Heart left ventricle (tissue), 16 donors: Measurements from ENCODE around the gene STIL. TPM values are rescaled to one million over a fixed set of nuclear protein-coding genes. Genes with fewer than 3 reads are reported as not detected.
"Not testable (repeated sequence)": the region's sequence is repeated elsewhere in the genome, so short reads cannot be mapped to it uniquely, and the experiment has no call there.

ENCODE experiments used
- ATAC-seq, 4 donors: fragments of 200-7000 bp; cut with Tn5 transposase; one replicate each; pipeline ENCODE4 v1.9.1; 2020 to 2022; ENCODE audit warnings: moderate library complexity in 4 of 4, mild to moderate bottlenecking in 3 of 4, moderate number of reproducible peaks in 1 of 4
- DNase-seq, 5 donors: peaks; one replicate each; pipeline ENCODE4 v3.0.0-alpha.2; 2020
- H3K27ac ChIP-seq, 12 donors: fragments of 200-600 bp; sonication (generic) in 4 of 12; one replicate each; pipeline versions ENCODE4 v1.5.0 to v1.8.0; 2016 to 2022; ENCODE audit warnings: mild to moderate bottlenecking in 2 of 12
- H3K27me3 ChIP-seq, 9 donors: fragments of 200-600 bp; sonication (generic) in 2 of 9; one replicate each; pipeline versions ENCODE4 v1.5.1 to v1.8.0; 2016 to 2022; ENCODE audit warnings: mild to moderate bottlenecking in 3 of 9
- H3K36me3 ChIP-seq, 9 donors: fragments of 200-600 bp; sonication (generic) in 2 of 9; one replicate each; pipeline versions ENCODE4 v1.5.0 to v1.8.0; 2018 to 2022; ENCODE audit warnings: mild to moderate bottlenecking in 2 of 9
- H3K4me1 ChIP-seq, 12 donors: fragments of 200-600 bp; sonication (generic) in 4 of 12; one replicate each; pipeline versions ENCODE4 v1.5.0 to v1.8.0; 2016 to 2022; ENCODE audit warnings: mild to moderate bottlenecking in 3 of 12
- H3K4me3 ChIP-seq, 12 donors: fragments of 200-600 bp; sonication (generic) in 4 of 12; one replicate each; pipeline versions ENCODE4 v1.5.0 to v1.8.0; 2017 to 2022; ENCODE audit warnings: mild to moderate bottlenecking in 9 of 12, moderate library complexity in 4 of 12
- H3K9me3 ChIP-seq, 12 donors: fragments of 200-600 bp; sonication (generic) in 4 of 12; one replicate each; pipeline versions ENCODE4 v1.5.0 to v1.8.0; 2016 to 2022; ENCODE audit warnings: mild to moderate bottlenecking in 1 of 12
- CTCF ChIP-seq, 12 donors: fragments of 200-600 bp; sonication (generic) in 4 of 12; IDR thresholded peaks; one replicate each; pipeline versions ENCODE4 v1.5.0 to v1.8.0; 2018 to 2022; ENCODE audit warnings: antibody characterized with exemption in 12 of 12, mild to moderate bottlenecking in 5 of 12
- POLR2A ChIP-seq, 2 donors: fragments of 450-650 bp; IDR thresholded peaks; one replicate each; pipeline ENCODE4 v1.6.1; 2017; ENCODE audit warnings: antibody characterized with exemption in 2 of 2, mild to moderate bottlenecking in 2 of 2, moderate library complexity in 2 of 2
- WGBS, 4 donors: extraction: QIAGEN DNeasy Blood & Tissue Kit in 2 of 4; methylation state at CpG; one replicate each; pipeline versions ENCODE4 v1.1.5 to v1.1.7; 2013 to 2018; 5-methylcytosine and 5-hydroxymethylcytosine counted together
- intact Hi-C, 10 donors: fragments of 100-400 bp; cut with DNase I; formaldehyde crosslinking; loops; one replicate each; pipeline versions ENCODE4 v1.11.1 to v1.14.2; 2022
- polyA plus RNA-seq, 2 donors: library from polyadenylated mRNA; stranded (reverse); fragments of 200-250 nt; gene quantifications; one replicate each; pipeline ENCODE4 v1.2.3, GENCODE V29; 2013
- total RNA-seq, 9 donors: library from RNA; depleted of rRNA in 2 of 9; stranded (reverse); fragments of >200 nt in 2 of 9; fragmentation: NEBNext Ultra II Directional in 3 of 9; extraction: Animal tissue kit (Norgen Biotek cat#: 25700) in 3 of 9; gene quantifications; one replicate each; pipeline versions ENCODE4 v1.1.0 to v1.2.4, GENCODE V29; 2016 to 2023
- donor health status: ischemic (EF 13 %, LVEDD 7.1; RV severe dilation, severe dysfunction).
- donor health status: healthy with polysubstance abuse.
- donor health status: DM: no; HTN: yes; CAD: no.
- donor health status: DM: no; HTN: no; CAD: no.
- donor health status: ischemic (EF 25% LVEDD 6.9; RV normal size, moderate dysfunction).
- donor health status: ischemic (EF 25% LVEDD 5.7; RV mildly dilated, moderate dysfunction).
- donor health status: healthy.
- donor health status: DM: yes; HTN: yes; CAD: no.
- donor health status: ischemic (EF 35%, LVEDD 5.7; RV mildly dilated, moderate dysfunction).
- donor health status: nonischemic (EF 11% LVEDD 7.7; RV severe dilation, severe dysfunction).
- donor health status: DM: yes; HTN: yes; CAD: no.
- donor health status: PGD.
- donor health status: ischemic (EF 29% LVEDD 5.4; RV normal size, mild dysfunction).
- donor health status: nonischemic (EF 23%, LVEDD 6.1; RV moderate dilation, normal function).

The STIL gene
- total and polyA plus RNA-seq, 11 donors = 0.19 to 3.1 (median 0.60) TPM

GRCh38 chr1:47208374-47208850 is 105.5 kb downstream of the STIL start:
- DNase-seq (no peak), ATAC-seq (no peak)
- intact Hi-C loops = no loop called here
- Histone ChIP-seq H3K4me3 (no peak overlapping the region), H3K27ac (no peak overlapping the region), H3K4me1 (peaks cover 0 to 22% (median 8%) of the 10 kb centered on the region in 12 donors), H3K36me3 (no peaks in the 10 kb centered on the region), H3K9me3 (peaks cover 0 to 1% (median 0%) of the 10 kb centered on the region in 12 donors), H3K27me3 (peaks cover 0 to 21% (median 4%) of the 10 kb centered on the region in 9 donors)
- 40 to 53% (median 44%) methylated on average over 2 to 11 of the region's 11 CpGs for WGBS, 4 donors
- TF ChIP-seq POLR2A (IDR thresholded peaks at IDR 0.05) (no peak), CTCF (IDR thresholded peaks at IDR 0.05) (no peak)

GRCh38 chr1:47207803-47208373 is 106.1 kb downstream of the STIL start:
- intact Hi-C loops = no loop called here
- H3K36me3 ChIP-seq = no peaks in the 10 kb centered on the region
- ATAC-seq = no peak
- 65 to 81% (median 69%) methylated on average over 7 to 8 of the region's 8 CpGs for WGBS, 4 donors
- H3K4me1 ChIP-seq = peaks cover 0 to 21% (median 8%) of the 10 kb centered on the region in 12 donors
- no peak overlapping the region for H3K27ac ChIP-seq
- DNase-seq = no peak
- no peak overlapping the region for H3K4me3 ChIP-seq
- H3K9me3 ChIP-seq = peaks cover 0 to 6% (median 2%) of the 10 kb centered on the region in 12 donors
- peaks cover 0 to 21% (median 4%) of the 10 kb centered on the region in 9 donors for H3K27me3 ChIP-seq
- TF ChIP-seq CTCF (IDR thresholded peaks at IDR 0.05) (no peak), POLR2A (IDR thresholded peaks at IDR 0.05) (no peak)

GRCh38 chr1:47205918-47206317 is 108.0 kb downstream of the STIL start:
- no peaks in the 10 kb centered on the region for H3K36me3 ChIP-seq
- TF ChIP-seq POLR2A (IDR thresholded peaks at IDR 0.05) (no peak), CTCF (IDR thresholded peaks at IDR 0.05) (no peak)
- intact Hi-C loops = no loop called here

GRCh38 chr1:47203504-47203903 is 110.4 kb downstream of the STIL start:
- DNase-seq, ATAC-seq, H3K27ac ChIP-seq, H3K9me3 ChIP-seq, H3K4me1 ChIP-seq, H3K4me3 ChIP-seq, H3K36me3 ChIP-seq, intact Hi-C loops: not testable (repeated sequence)
- H3K27me3 ChIP-seq = peaks cover 0 to 15% (median 0%) of the 10 kb centered on the region in 9 donors
- 28 to 65% (median 54%) methylated on average over 2 of the region's 2 CpGs for WGBS, 4 donors

More at GRCh38 chr1:47205918-47206317, 108.0 kb downstream of the STIL start:
- ATAC-seq (no peak), DNase-seq (no peak)
- peaks cover 0 to 5% (median 0%) of the 10 kb centered on the region in 12 donors for H3K4me1 ChIP-seq
- peaks cover 0 to 9% (median 4%) of the 10 kb centered on the region in 12 donors for H3K9me3 ChIP-seq
- WGBS, 4 donors = 84 to 94% (median 90%) methylated on average over 5 of the region's 5 CpGs
- H3K4me3 ChIP-seq = no peak overlapping the region
- peaks cover 0 to 21% (median 4%) of the 10 kb centered on the region in 9 donors for H3K27me3 ChIP-seq
- no peak overlapping the region for H3K27ac ChIP-seq
